Stimulated activated CD4-positive, alpha-beta T cell treated with anti-CD3 and anti-CD28 coated beads, Interleukin-12 subunit alpha, Interleukin-12 subunit beta, amount 100 ng/mL, for 4 hours (primary cell): Measurements from ENCODE around the gene VPS37C.

Experiments
- DNase-seq: peaks from one replicate; pipeline ENCODE4 v3.0.0-alpha.2; 2020

The VPS37C gene

GRCh38 chr11:61131586-61131985 is 29.6 kb downstream of the VPS37C start:
- no peak for DNase-seq

- DNase-seq = no peak
Measured at GRCh38 chr11:61131186-61131585, 30.0 kb downstream of the VPS37C start.

- peak; percentile 89 for DNase-seq
Measured at GRCh38 chr11:61129639-61130523, 31.3 kb downstream of the VPS37C start.

GRCh38 chr11:61128947-61129638 is 32.1 kb downstream of the VPS37C start:
- no peak for DNase-seq

- DNase-seq = no peak
Measured at GRCh38 chr11:61127991-61128390, 33.2 kb downstream of the VPS37C start.

- no peak for DNase-seq
Measured at GRCh38 chr11:61126256-61126655, 35.0 kb downstream of the VPS37C start.

- DNase-seq = no peak
Measured at GRCh38 chr11:61125310-61125684, 35.9 kb downstream of the VPS37C start.

GRCh38 chr11:61124574-61125309 is 36.5 kb downstream of the VPS37C start:
- DNase-seq = no peak

GRCh38 chr11:61123775-61124571 is 37.3 kb downstream of the VPS37C start:
- no peak for DNase-seq

GRCh38 chr11:61122761-61123160 is 38.5 kb downstream of the VPS37C start:
- no peak for DNase-seq

GRCh38 chr11:61121917-61122316 is 39.3 kb downstream of the VPS37C start:
- no peak for DNase-seq

- no peak for DNase-seq
Measured at GRCh38 chr11:61121192-61121831, 39.9 kb downstream of the VPS37C start.

- no peak for DNase-seq
Measured at GRCh38 chr11:61120706-61121191, 40.5 kb downstream of the VPS37C start.

GRCh38 chr11:61120099-61120705 is 41.0 kb downstream of the VPS37C start:
- no peak for DNase-seq

- DNase-seq = no peak
Measured at GRCh38 chr11:61119571-61119970, 41.7 kb downstream of the VPS37C start.

GRCh38 chr11:61119055-61119454 is 42.2 kb downstream of the VPS37C start:
- DNase-seq = no peak

GRCh38 chr11:61118406-61118805 is 42.8 kb downstream of the VPS37C start:
- no peak for DNase-seq

- no peak for DNase-seq
Measured at GRCh38 chr11:61118004-61118403, 43.2 kb downstream of the VPS37C start.

GRCh38 chr11:61117168-61117520 is 44.1 kb downstream of the VPS37C start:
- no peak for DNase-seq

GRCh38 chr11:61116426-61117167 is 44.6 kb downstream of the VPS37C start:
- DNase-seq = no peak
